Measurements from ENCODE around the gene FBF1.
"Not testable (repeated sequence)": the region's sequence is repeated elsewhere in the genome, so short reads cannot be mapped to it uniquely, and the experiment has no call there.

Gene FBF1, protein sequence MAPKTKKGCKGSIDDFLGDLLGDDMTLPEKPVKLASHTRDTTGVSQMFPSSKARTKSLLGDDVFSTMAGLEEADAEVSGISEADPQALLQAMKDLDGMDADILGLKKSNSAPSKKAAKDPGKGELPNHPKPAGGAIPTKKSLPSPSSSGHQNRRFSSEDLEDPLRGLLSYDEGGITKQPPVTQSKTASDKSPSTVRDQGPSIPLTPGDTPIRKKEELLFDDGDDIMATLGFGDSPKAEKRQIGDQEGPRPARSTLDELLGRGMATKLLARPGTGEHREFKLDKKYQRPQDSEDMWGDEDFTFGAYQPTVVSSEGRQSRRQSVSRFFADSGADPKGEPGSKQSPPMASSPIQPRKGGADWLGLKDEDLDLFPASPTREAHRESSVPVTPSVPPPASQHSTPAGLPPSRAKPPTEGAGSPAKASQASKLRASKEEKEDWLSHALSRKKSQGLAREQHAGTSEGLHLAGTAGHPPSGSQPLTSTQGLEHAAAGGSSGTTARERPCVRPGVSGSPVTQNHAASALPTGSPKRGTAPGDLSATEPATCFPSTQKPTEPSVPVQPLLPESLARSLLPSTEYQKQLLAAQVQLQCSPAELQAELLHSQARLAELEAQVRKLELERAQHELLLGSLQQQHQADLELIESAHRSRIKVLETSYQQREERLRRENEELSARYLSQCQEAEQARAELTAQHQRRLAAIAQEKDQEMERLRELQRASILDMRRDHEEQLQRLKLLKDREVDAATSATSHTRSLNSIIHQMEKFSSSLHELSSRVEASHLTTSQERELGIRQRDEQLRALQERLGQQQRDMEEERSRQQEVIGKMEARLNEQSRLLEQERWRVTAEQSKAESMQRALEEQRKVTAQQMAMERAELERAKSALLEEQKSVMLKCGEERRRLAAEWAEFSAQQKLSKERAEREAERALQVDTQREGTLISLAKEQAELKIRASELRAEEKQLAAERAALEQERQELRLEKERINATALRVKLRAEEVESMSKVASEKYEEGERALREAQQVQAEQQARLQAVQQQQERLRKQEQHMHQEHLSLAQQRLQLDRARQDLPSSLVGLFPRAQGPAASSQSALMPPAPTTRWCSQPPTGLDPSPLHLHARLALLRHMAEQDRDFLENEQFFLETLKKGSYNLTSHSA

DNA sequence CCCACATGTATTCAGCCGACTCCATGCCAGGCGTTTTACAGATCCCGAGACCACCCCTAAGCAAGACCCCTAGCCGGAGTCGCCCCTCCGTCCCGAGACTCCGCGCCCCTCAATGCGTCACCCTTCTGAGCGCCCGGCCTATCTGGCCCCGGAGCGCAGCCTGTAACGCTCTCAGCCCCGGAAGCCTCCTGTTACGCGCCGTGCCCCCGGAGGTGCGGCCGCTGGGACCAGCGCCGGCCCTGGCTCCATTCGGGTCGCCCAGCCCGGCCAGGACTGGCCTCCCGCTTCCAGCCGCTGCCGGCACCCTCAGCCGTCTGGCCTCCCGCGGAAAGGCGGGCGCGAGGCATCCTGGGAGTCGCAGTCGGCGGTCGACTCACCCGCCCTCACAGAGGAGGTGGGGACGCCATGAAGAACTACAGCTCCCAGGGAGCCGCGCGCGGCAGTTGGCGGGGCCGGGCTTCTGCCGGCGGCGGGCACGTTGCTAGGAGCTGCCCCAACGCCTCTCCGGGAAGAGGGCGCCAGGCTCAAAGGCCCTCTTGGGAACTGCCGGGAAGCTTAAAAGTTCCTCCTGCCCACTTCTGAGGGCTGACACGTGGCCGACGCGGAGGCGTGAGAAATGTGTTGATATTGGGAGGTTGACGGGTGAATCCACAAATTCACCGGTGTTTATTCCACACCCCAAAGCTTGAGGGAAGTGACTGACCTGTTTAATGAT is at the start of gene FBF1:
Gene FBF1 (minus strand): TSS at position 316 of the 715 bp plus-strand sequence. CDS start 2,893 bp downstream, outside the sequence.
- DNase-seq, result peak; percentile 74 to 85 (median 80)

DNA sequence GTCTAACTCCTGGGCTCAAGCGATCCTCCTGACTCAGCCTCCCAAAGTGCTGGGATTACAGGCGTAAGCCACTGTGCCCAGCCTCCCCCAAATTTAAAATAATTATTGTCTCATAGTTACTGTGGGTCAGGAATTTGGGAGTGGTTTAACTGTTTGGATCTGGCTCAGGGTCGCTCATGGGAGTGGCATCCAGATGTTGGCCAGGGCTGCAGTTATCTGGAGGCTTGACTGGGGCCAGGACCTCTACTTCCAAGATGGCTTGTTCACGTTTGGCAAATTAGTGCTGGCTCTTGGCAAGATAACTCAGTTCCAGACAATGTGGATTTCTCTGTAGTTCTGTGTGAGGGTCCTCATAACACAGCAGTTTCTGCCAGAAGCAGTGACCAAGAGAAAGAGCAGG is 46.2 kb upstream of the FBF1 start:
- DNase-seq, result no peak

DNA sequence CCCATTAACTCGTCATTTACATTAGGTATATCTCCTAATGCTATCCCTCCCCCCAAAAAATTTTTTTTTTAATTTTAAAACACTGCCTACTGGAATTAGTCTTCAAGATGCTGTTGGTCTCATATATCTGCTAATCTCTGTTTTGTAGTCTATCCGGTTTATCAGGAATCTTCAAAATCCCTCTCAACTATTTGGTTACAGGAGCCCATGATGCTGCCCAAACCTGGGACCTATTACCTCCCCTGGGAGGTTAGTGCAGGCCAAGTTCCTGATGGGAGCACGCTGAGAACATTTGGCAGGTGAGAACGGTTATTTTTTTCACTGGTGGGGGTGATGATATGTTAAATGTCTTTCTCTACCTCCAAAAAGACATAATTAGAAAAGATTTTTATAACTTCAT is 45.1 kb upstream of the FBF1 start:
- no peak for DNase-seq

DNA sequence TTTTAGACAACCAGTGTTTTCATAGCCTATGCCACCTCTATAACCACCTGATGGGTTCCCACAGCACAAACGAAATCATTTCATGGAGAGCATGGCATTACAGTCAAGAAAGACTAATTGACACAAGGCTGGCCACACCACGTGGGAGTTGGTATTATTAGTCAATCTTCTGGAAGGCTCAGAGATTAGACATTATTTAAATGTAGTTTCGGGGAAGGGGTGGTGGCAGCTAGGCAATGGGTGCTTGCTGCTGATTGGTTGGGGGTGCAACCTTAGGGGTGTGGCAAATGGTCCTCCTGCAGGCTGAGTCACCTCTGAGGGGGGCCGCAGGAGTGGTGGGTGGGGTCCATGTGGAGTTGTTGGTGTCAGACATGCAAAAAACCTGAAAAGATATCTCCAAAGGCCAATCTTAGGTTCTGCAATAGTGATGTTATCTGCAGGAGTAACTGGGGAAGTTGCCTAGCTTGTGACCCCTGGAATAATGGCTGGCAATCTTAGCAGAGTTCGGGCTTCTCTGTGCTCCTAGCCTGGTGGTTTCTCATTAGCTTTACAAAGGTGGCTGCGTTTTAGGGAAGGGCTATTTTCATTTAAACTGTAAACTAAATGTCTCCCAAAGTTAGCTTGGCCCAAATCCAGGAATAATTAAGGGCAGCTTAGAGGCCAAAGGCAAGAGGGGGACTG is 42.8 kb upstream of the FBF1 start:
- no peak for DNase-seq

DNA sequence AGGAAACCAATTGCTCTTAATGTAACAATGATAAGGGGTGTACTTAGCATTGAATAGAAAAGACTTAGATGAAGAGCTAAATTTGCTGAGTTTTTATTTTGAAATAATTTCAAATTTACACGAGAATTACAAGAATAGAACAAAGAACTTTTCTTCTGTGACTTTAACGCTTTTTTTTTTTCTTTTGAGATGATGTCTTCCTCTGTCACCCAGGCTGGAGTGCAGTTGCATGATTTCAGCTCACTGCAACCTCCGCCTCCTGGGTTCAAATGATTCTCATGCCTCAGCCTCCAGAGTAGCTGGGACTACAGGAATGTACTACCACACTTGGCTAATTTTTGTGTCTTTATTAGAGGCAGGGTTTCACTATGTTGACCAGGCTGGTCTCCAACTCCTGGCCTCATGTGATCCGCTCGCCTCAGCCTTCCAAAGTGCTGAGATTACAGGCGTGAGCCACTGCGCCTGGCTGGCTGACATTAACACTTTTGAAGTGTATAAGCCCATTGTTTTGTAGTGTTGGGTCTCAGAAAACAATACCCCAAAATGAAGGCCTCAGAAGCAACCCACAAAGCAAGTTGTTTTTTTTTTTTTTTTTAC is 40.3 kb upstream of the FBF1 start:
- no peak for DNase-seq

DNA sequence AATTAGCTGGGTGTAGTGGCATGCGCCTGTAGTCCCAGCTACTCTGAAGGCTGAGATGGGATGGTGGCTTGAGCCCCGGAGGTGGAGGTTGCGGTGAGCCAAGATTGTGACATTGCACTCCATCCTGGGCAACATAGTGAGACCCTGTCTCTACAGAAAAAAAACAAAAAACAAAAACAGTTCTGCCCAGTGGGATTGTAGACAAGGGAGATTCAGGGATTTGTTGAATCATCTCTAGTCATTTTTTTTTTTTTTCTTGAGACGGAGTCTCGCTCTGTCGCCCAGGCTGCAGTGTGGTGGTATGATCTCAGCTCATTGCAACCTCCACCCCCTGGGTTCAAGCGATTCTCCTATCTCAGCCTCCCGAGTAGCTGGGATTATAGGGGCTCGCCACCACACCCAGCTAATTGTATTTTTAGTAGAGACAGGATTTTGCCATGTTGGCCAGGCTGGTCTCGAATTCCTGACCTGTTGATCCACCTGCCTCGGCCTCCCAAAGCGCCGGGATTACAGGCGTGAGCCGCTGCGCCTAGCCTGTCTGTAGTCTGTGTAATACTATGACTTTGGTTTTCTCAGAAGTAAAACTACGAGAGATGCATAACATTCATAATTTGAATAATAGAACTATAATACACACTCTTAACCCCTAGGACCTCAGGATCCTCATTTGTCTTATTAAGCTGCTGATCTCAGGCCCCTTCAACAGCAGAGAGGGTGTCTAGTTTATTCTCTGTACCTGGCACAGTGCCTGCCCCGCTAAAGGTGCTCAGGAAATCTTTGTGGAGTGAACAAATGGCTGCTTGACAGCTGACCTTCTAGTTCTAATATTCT is 39.6 kb upstream of the FBF1 start:
- no peak for DNase-seq

DNA sequence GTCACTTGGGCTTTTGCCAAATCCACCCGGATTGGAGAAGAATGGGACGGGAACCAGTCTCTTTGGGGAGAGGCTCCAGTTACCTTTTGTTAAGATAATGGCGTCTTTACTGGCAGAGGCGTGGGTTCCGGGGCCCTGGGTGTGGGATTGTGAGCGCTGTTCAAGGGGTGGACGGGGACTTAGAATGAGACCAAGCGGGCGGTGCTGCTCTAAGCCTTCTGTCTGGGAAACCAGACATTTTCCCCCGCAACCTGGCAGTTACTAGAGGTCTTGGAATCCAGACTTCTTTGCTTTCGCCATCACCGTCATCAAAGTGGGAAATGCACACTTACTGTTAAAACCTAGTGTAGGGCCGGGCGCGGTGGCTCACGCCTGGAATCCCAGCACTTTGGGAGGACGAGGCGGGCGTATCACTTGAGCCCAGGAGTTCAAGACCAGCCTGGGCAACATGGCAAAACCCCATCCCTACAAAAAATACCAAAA is 38.9 kb upstream of the FBF1 start:
- DNase-seq, result no peak

DNA sequence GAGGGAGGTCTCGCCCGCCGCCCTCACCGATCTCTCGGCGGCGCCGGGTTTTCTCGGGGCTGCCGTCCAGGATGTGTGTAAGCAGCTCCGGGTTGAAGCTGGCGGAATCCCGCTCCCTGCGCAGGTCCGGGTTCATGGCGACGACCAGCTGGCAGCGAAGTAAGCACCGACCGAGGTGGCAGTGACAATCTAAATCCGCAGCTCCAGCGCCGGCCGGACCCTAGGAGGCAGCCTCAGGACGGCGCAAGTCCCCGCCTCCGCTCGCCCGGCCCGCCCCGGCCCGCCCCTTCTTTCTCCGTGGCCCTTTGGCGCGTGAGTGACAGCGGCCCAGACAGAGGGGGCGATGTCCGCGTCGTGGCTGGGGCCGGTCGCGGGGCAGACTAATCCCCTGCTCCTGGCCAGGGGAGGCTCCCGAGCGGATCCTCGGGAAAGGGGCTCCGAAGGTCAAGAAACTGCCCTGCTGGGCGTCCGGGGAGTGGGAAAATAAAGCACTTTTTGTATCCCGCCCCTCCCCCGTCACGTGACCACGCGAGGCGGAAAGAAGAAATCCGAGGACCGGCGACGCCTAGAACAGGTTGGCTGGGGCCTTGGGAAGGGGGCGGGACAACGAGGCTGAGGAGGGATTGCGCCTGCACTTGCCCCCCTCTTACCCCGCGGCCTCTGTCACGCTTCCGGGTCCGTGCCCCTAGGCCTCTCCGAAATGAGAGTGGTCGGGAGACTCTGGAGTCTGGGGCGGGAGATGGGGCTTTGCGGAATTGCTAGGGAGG is 38.3 kb upstream of the FBF1 start, which contains the start of the genes ACOX1 and TEN1:
Gene ACOX1 (minus strand): TSS at position 229 of the 767 bp plus-strand sequence. CDS start 93 bp downstream, at position 136.
Gene TEN1 (plus strand): TSS at position 303 of the 767 bp plus-strand sequence. CDS start 6,953 bp downstream, outside the sequence.
- DNase-seq, result peak; percentile 91 to 97 (median 94)

DNA sequence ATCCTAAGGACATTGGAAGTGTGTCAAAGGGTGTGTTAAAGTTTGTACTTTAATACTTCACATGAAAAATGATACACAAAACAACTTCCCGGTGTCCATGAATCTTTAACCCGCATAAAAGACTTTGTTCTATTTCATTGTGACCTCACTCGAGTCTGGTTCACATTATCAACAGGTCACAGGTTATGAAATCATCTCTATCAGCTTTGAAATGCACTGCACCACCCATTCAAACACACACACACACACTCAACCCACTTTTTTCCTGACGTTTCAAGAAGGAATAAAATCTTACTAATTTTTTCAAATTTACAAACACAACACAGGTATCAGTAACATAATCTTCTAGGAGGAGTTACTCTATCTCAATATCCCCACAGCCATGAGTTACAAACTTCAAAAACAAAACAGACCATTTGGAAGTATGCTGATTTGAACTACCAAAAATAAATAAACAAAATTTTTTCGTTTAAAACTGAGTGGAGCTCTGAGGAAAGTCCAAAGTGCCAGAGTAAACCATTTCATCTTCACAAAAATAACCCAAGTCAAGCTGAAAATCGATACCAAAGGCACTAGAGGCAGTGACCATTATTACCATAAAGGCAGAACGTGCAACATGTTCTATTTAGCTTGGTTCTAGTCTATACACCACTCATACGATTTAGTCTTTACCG is 35.5 kb upstream of the FBF1 start:
- no peak for DNase-seq

DNA sequence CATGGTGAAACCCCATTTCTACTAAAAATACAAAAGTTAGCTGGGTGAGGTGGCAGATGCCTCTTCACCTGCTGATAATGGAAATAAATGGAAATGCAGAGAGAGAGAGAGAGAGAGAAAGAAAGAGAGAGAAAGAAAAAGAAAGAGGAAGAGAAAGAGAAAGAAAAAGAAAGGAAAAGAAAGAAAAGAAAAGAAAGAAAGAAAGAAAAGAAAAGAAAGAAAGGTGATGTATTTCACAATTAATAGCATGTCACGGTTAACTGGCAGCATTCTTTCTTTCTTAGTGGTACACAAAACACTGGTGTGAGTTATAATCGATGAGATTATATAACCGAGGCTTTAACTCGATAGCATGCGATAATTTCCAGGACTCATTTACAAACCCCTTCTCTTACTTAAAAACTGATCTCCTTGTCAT is 34.9 kb upstream of the FBF1 start:
- no peak for DNase-seq

DNA sequence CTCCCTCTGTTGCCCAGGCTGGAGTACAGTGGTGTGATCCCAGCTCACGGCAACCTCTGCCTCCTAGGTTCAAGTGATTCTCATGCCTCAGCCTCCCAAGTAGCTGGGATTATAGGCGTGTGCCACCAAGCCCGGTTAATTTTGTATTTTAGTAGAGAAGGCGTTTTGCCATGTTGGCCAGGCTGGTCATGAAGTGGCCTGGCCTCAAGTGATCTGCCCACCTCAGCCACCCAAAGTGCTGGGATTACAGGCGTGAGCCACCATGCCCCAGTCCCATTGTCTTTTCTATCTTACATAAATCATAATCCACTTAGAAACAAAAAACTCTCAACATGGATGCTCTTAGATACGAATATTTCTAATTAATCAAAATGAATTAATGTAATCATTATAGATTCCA is 34.3 kb upstream of the FBF1 start:
- DNase-seq, result not testable (repeated sequence)

DNA sequence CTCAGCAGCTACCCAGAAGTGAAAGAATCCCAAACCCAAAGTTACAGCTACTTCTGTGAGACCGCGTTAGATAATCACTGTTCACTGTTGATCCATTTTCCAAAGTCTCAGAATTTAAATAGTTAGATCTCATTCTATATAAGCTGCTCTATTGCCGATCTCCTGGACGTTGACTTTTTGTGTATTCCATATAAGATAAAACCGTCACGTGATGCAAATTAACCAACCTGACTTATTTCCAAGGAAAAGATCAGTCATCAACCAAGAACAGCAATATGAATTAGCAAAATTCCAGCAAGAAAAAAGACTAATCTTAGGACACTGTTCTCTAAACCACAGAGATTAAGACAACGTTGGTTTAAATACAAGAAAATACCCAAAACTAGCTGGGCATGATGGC is 29.8 kb upstream of the FBF1 start:
- no peak for DNase-seq

DNA sequence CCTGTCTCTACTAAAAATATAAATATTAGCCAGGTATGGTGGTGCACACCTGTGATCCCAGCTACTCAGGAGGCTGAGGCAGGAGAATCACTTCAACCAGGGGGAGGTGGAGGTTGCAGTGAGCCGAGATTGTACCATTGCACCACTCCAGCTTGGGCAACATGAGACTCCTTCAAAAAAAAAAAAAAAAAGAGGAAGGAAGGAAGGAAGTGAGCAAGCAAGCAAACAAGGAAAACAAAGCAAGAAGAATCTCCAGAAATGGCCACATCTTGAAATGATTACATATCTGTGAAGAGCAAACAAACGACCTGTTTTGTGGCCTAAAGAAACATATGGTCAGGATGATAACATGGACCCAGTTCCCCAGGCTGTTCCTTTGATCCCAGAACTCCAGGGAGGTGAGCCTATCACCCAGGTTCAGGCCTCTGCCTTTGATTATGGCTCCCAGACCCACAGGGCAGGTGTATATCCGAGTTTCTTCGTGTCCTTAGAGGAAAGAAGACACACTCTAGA is 29.2 kb upstream of the FBF1 start:
- DNase-seq, result no peak

DNA sequence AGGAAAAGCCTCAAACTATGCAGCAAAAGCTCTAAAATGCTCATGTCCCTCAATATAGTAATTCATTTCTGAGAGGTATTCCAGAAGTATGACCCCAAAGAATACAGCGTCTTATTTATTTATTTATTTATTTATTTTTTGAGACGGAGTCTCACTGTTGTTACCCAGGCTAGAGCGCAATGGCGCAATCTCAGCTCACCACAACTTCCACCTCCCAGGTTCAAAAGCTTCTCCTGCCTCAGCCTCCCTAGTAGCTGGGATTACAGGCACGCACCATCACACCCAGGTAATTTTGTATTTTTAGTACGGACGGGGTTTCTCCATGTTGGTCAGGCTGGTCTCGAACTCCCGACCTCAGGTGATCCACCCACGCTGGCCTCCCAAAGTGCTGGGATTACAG is 28.2 kb upstream of the FBF1 start:
- not testable (repeated sequence) for DNase-seq

DNA sequence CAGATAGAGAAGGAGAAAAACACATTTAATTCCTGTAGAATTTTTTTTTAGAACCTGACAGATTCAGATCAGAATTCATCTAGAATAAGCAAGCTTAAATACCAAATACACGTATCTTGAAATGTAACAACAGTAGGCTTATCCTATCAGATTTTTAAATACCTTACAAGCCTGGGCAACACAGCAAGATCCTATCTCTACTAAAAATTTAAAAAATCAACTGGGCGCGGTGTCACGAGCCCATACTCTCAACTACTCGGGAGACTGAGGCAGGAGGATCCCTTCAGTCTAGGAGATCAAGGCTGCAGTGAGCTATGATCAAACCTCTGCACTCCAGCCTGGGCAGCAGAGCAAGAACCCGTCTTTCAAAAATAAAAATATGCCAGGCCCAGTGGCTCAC is 24.6 kb upstream of the FBF1 start:
- no peak for DNase-seq

DNA sequence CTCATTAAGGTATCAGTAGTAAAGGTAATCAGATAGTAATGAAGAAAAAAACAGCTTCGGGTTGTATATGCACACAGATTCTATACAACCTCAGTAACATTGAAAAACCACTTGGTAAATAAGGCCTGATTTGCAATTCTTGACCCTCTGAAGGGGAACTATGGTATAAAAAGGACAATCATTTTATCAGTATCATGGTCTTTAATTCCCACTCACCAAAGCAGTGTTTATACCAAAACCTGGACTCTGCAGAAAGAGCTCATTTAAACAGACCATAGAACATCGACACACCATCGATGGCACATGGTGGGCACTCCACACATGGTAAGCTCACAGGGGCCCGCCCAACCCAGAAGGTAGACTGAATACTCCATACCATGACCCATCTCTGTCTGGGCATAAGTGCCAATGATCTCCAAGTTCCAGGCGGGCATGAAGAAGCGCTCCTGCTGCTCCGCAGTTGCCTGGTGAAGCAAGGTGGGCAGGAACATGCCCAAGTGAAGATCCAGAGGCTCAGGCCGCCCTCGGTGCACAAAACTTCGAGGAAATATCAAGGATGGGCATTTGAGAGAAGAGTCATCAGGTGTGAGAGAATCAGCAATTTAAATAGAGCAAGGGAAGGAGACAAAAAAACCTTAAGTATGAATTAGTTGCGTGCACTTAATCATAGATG is 19.1 kb upstream of the FBF1 start:
- no peak for DNase-seq

DNA sequence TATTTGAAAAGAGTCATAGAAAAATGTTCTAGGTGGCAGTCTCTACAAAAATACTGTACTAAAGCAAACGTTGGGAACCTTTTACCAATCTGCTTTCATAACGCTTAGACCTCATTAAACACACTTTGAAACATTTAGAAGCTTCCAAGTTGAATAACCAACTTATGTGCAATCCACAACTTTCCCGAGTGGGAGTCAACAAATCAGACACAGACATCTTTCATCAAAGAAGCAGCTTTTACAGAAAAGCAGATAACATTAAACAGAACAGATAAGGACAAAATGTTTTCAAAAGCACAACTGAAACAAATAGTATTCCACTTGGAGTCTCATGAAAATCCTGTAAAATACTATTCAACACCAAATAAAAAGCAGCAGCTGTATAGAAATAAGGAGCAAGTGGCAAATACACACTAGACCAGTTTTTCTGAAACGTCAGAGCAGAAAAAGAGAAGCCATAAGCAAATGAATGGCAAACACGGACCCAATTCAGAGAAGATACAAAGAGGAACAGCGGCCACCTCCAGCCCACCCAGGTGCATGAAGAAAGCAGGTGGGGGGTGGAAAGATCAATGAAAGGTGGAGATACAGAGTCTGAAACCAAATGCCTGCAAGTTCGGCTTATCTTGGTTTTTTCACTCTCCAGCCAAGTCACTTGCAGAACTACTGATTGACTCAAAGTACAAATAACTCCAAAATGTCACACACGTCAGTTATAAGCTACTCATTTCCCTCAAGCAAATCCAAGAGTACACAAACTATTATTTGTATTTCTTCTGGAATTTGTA is 18.4 kb upstream of the FBF1 start:
- no peak for DNase-seq
